IMR-90 (cell line): ENCODE results near the gene SARS1. TPM values are rescaled to one million over a fixed set of nuclear protein-coding genes. Genes with fewer than 3 reads are reported as not detected.

Source experiments
- ATAC-seq: fragments of 200-7000 bp; cut with Tn5 transposase; 2 replicates; pipeline ENCODE4 v1.9.1; 2020; ENCODE audit warnings: low read depth, mild to moderate bottlenecking, moderate library complexity
- BruUV-seq: library from RNA; stranded (reverse); fragments of 400-500 nt; replicated peaks from 2 replicates; lab custom pipeline; 2021; lab: Mats Ljungman, UMichigan
- CTCF ChIA-PET: fragments of 300-600 bp; formaldehyde crosslinking; extraction: SDS; loops from one replicate; lab custom pipeline; 2021; ENCODE audit warnings: antibody characterized with exemption; lab: Yijun Ruan, JAX
- POLR2A ChIA-PET: fragments of 300-600 bp; sonication (Branson Sonifier 250); formaldehyde crosslinking; loops from one replicate; lab custom pipeline; 2022; ENCODE audit warnings: antibody characterized with exemption; ENCODE audit not compliant: unreplicated experiment; lab: Charles Lee
- DNase-seq: peaks from one replicate; pipeline ENCODE4 v3.0.0; 2013
- H2AFZ ChIP-seq: replicated peaks from 2 replicates; pipeline ENCODE3; 2013; ENCODE audit warnings: low read length, mild to moderate bottlenecking; ENCODE audit not compliant: poor library complexity
- H2AK5ac ChIP-seq: 2 replicates; pipeline ENCODE4 v1.6.1; 2013; ENCODE audit warnings: low read depth, low read length, inconsistent platforms
- H2AK9ac ChIP-seq: replicated peaks from 2 replicates; pipeline ENCODE3; 2013; ENCODE audit warnings: mild to moderate bottlenecking, low read depth, low read length, moderate library complexity; ENCODE audit not compliant: poor library complexity
- H2BK120ac ChIP-seq: 2 replicates; pipeline ENCODE4 v1.6.1; 2013; ENCODE audit warnings: low read depth, low read length, inconsistent platforms
- H2BK15ac ChIP-seq: 3 replicates; pipeline ENCODE4 v1.6.1; 2013; ENCODE audit warnings: low read depth, low read length, inconsistent platforms
- H2BK20ac ChIP-seq: 2 replicates; pipeline ENCODE4 v1.6.1; 2013; ENCODE audit warnings: low read depth, mild to moderate bottlenecking, inconsistent platforms, low read length, moderate library complexity
- H2BK5ac ChIP-seq: 2 replicates; pipeline ENCODE4 v1.6.1; 2013; ENCODE audit warnings: mild to moderate bottlenecking, low read depth, low read length, inconsistent platforms; ENCODE audit not compliant: poor library complexity, severe bottlenecking
- H3K14ac ChIP-seq: replicated peaks from 2 replicates; pipeline ENCODE4 v1.6.1; 2013; ENCODE audit warnings: low read depth, low read length, inconsistent platforms
- H3K18ac ChIP-seq: 2 replicates; pipeline ENCODE4 v1.6.1; 2013; ENCODE audit warnings: low read depth, low read length, control low read depth
- H3K23ac ChIP-seq: 2 replicates; pipeline ENCODE4 v1.6.1; 2013; ENCODE audit warnings: low read depth, low read length, inconsistent platforms
- H3K27ac ChIP-seq: 2 replicates; pipeline ENCODE4 v1.5.1; 2013; ENCODE audit warnings: mild to moderate bottlenecking, control low read depth, low read length; ENCODE audit not compliant: insufficient read depth
- H3K27me3 ChIP-seq: 2 replicates; pipeline ENCODE4 v1.6.1; 2013; ENCODE audit warnings: low read length; ENCODE audit not compliant: control insufficient read depth, insufficient read depth
- H3K36me3 ChIP-seq: 2 replicates; pipeline ENCODE4 v1.6.1; 2013; ENCODE audit warnings: low read length, mixed read lengths; ENCODE audit not compliant: control insufficient read depth, insufficient read depth
- H3K4ac ChIP-seq: 2 replicates; pipeline ENCODE4 v1.6.1; 2013; ENCODE audit warnings: low read depth, low read length, inconsistent platforms
- H3K4me1 ChIP-seq: 2 replicates; pipeline ENCODE4 v1.6.1; 2013; ENCODE audit warnings: low read length, mixed read lengths; ENCODE audit not compliant: control insufficient read depth, insufficient read depth
- H3K4me2 ChIP-seq: 2 replicates; pipeline ENCODE4 v1.6.1; 2013; ENCODE audit warnings: low read depth, mild to moderate bottlenecking, control low read depth, low read length, moderate library complexity
- H3K4me3 ChIP-seq: 2 replicates; pipeline ENCODE4 v1.5.1; 2013; ENCODE audit warnings: low read depth, mild to moderate bottlenecking, control low read depth, low read length, moderate library complexity; ENCODE audit not compliant: insufficient read depth
- H3K56ac ChIP-seq: 2 replicates; pipeline ENCODE4 v1.6.1; 2013; ENCODE audit warnings: low read length, inconsistent platforms; ENCODE audit not compliant: insufficient read depth; ENCODE audit errors: extremely low read depth
- H3K79me1 ChIP-seq, 2 experiments: 2 replicates each; pipeline ENCODE4 v1.6.1; 2013; ENCODE audit warnings: low read length in 2 of 2, inconsistent platforms in 1 of 2, low read depth in 1 of 2
- H3K9ac ChIP-seq: 2 replicates; pipeline ENCODE4 v1.6.1; 2013; ENCODE audit warnings: low read depth, low read length, control low read depth
- H3K9me1 ChIP-seq: 2 replicates; pipeline ENCODE4 v1.6.1; 2013; ENCODE audit warnings: low read length, inconsistent platforms; ENCODE audit not compliant: insufficient read depth
- H3K9me3 ChIP-seq: 2 replicates; pipeline ENCODE4 v1.6.1; 2013; ENCODE audit warnings: low read length; ENCODE audit not compliant: control insufficient read depth, insufficient read depth
- H4K20me1 ChIP-seq: 2 replicates; pipeline ENCODE4 v1.6.1; 2013; ENCODE audit warnings: low read length, inconsistent platforms; ENCODE audit not compliant: insufficient read depth
- H4K5ac ChIP-seq: 2 replicates; pipeline ENCODE4 v1.6.1; 2013; ENCODE audit warnings: mild to moderate bottlenecking, low read depth, low read length, control low read depth
- H4K8ac ChIP-seq, 2 experiments: 2 replicates each; pipeline ENCODE4 v1.6.1; 2013; ENCODE audit warnings: low read depth in 2 of 2, low read length in 2 of 2, control low read depth in 1 of 2, inconsistent platforms in 1 of 2
- H4K91ac ChIP-seq: 2 replicates; pipeline ENCODE4 v1.6.1; 2013; ENCODE audit warnings: low read depth, low read length, inconsistent platforms; ENCODE audit not compliant: insufficient read depth
- CEBPB ChIP-seq: IDR thresholded peaks from 2 replicates; pipeline ENCODE4 v1.6.1; 2012; ENCODE audit warnings: low read depth, low read length, improper control_type of control experiment
- ELK1 ChIP-seq: fragments of 150-350 bp; IDR thresholded peaks from 2 replicates; pipeline ENCODE4 v1.6.1; 2016; ENCODE audit warnings: low read depth, mild to moderate bottlenecking, low read length, moderate library complexity, borderline replicate concordance
- MAFK ChIP-seq: IDR thresholded peaks from 2 replicates; pipeline ENCODE4 v1.6.1; 2012; ENCODE audit warnings: low read depth, low read length, improper control_type of control experiment
- MAZ ChIP-seq: IDR thresholded peaks from 2 replicates; pipeline ENCODE4 v1.6.1; 2012; ENCODE audit warnings: low read depth, mild to moderate bottlenecking, low read length, improper control_type of control experiment, moderate library complexity, borderline replicate concordance
- MXI1 ChIP-seq: IDR thresholded peaks from 2 replicates; pipeline ENCODE4 v1.6.1; 2012; ENCODE audit warnings: low read depth, mild to moderate bottlenecking, low read length, moderate library complexity, borderline replicate concordance
- NFE2L2 ChIP-seq: fragments of 150-350 bp; IDR thresholded peaks from 2 replicates; pipeline ENCODE4 v1.6.1; 2016; ENCODE audit warnings: low read depth, mild to moderate bottlenecking, low read length
- POLR2A ChIP-seq: IDR thresholded peaks from 2 replicates; pipeline ENCODE4 v1.6.1; 2012; ENCODE audit warnings: mild to moderate bottlenecking, low read depth, low read length
- SMC3 ChIP-seq: fragments of 150-350 bp; IDR thresholded peaks from 2 replicates; pipeline ENCODE4 v1.6.1; 2016; ENCODE audit warnings: low read depth, mild to moderate bottlenecking, antibody characterized with exemption, low read length, moderate library complexity
- WGBS, 2 experiments: methylation state at CpG; one replicate each; pipeline versions ENCODE4 v1.1.5 to v1.1.7; 2013; ENCODE audit warnings: missing lambda C conversion rate in 2 of 2; ENCODE audit not compliant: insufficient read length in 1 of 2; ENCODE audit errors: extremely low coverage in 2 of 2; 5-methylcytosine and 5-hydroxymethylcytosine counted together
- dilution Hi-C: fragments of 300-500 bp; cut with HindIII; formaldehyde crosslinking; loops from one replicate; pipeline ENCODE4 v1.14.3; 2018; ENCODE audit warnings: low sequenced_read_pairs; ENCODE audit not compliant: unreplicated experiment
- in situ Hi-C: fragments of 300-500 bp; cut with MboI; formaldehyde crosslinking; loops from 3 replicates; pipeline ENCODE4 v1.14.3; 2019; ENCODE audit warnings: low sequenced_read_pairs, inconsistent platforms, mixed read lengths
- intact Hi-C: fragments of 100-400 bp; cut with micrococcal nuclease; formaldehyde crosslinking; loops from 2 replicates; pipeline ENCODE4 v1.10.0; 2022
- polyA plus RNA-seq, 3 experiments: library from polyadenylated mRNA; depleted of rRNA; stranded (reverse); fragments of >200 nt; gene quantifications; 2 replicates each; pipeline ENCODE4 v1.2.3, GENCODE V29; 2012; ENCODE audit warnings: low replicate concordance in 1 of 3
- total RNA-seq: library from RNA; depleted of rRNA; stranded (reverse); fragments of >200 nt; gene quantifications from 2 replicates; pipeline ENCODE4 v1.2.3, GENCODE V29; 2012

The SARS1 gene
- total and polyA plus RNA-seq, 2 of the 4 experiments (the other 2 are of a cell fraction) = 231 to 348 TPM

GRCh38 chr1:109208394-109208793 lies 5.3 kb upstream of the SARS1 start:
- POLR2A ChIA-PET = no interaction called here
- H3K23ac ChIP-seq = no peak overlapping the region
- peaks cover 7% of the 10 kb centered on the region for H3K4me1 ChIP-seq
- H3K36me3 ChIP-seq = no peaks in the 10 kb centered on the region
- H3K4ac ChIP-seq = no peak overlapping the region; the same call in 1 of the 2 replicates
- no peak overlapping the region for H2AFZ ChIP-seq
- peak overlapping the region; percentile 48 for H4K5ac ChIP-seq
- TF ChIP-seq SMC3 (no peak), NFE2L2 (no peak), CEBPB (no peak), MXI1 (no peak), POLR2A (no peak), ELK1 (no peak), MAZ (no peak), MAFK (no peak)
- H3K9ac ChIP-seq = no peak overlapping the region
- in situ Hi-C loops = no loop called here
- BruUV-seq = no TSS peak
- H2AK5ac ChIP-seq = peak overlapping the region; percentile 23; the same call in 1 of the 2 replicates
- no peaks in the 10 kb centered on the region for H4K20me1 ChIP-seq
- peaks cover 8% of the 10 kb centered on the region for H3K9me1 ChIP-seq
- no peak overlapping the region for H4K8ac ChIP-seq
- peaks cover 4 to 5% of the 10 kb centered on the region in 2 experiments; a peak in 3 of 4 replicates for H3K79me1 ChIP-seq
- no peaks in the 10 kb centered on the region for H3K9me3 ChIP-seq
- no peak for ATAC-seq
- dilution Hi-C loops = loop anchor here (25.0 kb wide), 1 partner anchor 129 kb away; no protein-coding TSS in a partner anchor
- peak overlapping the region; percentile 35; the same call in 1 of the 3 replicates for H2BK15ac ChIP-seq
- CTCF ChIA-PET = interaction anchor here (0.6 to 1.2 kb wide), 2 partner anchors 10 to 324 kb away, joined by 3 read pairs; no protein-coding TSS in a partner anchor
- no peak overlapping the region for H3K27ac ChIP-seq
- H4K91ac ChIP-seq = peak overlapping the region; percentile 7; the same call in 1 of the 2 replicates
- no peak overlapping the region for H2BK120ac ChIP-seq
- peak overlapping the region; percentile 45; the same call in 1 of the 2 replicates for H3K4me2 ChIP-seq
- no peak overlapping the region for H3K56ac ChIP-seq
- no peak overlapping the region for H3K4me3 ChIP-seq
- DNase-seq = no peak
- intact Hi-C loops = no loop called here
- H3K27me3 ChIP-seq = no peaks in the 10 kb centered on the region
- H2AK9ac ChIP-seq = no peak overlapping the region
- WGBS, 2 experiments = 83% methylated on average over 2 of the region's 7 CpGs; no CpG with 5 or more reads in 1 of the 2 experiments
- H3K14ac ChIP-seq = no peak overlapping the region
- no peak overlapping the region for H2BK5ac ChIP-seq
- no peak overlapping the region for H3K18ac ChIP-seq
- H2BK20ac ChIP-seq = no peak overlapping the region
